Epithelial cell of umbilical artery (primary cell): ENCODE results near the gene SCAF8. TPM values are rescaled to one million over a fixed set of nuclear protein-coding genes. Genes with fewer than 3 reads are reported as not detected.

Experiments used
- total RNA-seq: library from RNA; depleted of rRNA; stranded (reverse); fragments of >200 nt; gene quantifications from 2 replicates; pipeline ENCODE4 v1.2.3, GENCODE V29; 2014

The SCAF8 gene, protein sequence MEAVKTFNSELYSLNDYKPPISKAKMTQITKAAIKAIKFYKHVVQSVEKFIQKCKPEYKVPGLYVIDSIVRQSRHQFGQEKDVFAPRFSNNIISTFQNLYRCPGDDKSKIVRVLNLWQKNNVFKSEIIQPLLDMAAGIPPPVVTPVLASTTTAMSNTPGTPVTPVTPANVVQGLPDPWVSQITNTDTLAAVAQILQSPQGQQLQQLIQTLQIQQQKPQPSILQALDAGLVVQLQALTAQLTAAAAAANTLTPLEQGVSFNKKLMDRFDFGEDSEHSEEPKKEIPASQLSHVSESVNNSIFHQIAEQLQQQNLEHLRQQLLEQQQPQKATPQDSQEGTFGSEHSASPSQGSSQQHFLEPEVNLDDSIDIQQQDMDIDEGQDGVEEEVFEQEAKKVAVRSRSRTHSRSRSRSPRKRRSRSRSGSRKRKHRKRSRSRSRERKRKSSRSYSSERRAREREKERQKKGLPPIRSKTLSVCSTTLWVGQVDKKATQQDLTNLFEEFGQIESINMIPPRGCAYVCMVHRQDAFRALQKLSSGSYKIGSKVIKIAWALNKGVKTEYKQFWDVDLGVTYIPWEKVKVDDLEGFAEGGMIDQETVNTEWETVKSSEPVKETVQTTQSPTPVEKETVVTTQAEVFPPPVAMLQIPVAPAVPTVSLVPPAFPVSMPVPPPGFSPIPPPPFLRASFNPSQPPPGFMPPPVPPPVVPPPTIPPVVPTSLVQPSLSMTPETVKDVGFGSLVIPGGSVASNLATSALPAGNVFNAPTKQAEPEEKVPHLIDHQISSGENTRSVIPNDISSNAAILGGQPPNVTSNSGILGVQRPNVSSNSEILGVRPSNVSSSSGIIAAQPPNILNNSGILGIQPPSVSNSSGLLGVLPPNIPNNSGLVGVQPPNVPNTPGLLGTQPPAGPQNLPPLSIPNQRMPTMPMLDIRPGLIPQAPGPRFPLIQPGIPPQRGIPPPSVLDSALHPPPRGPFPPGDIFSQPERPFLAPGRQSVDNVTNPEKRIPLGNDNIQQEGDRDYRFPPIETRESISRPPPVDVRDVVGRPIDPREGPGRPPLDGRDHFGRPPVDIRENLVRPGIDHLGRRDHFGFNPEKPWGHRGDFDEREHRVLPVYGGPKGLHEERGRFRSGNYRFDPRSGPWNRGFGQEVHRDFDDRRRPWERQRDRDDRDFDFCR (N-terminal part only)
- total RNA-seq, result 16.6 and 17.3 TPM in 2 replicates

DNA sequence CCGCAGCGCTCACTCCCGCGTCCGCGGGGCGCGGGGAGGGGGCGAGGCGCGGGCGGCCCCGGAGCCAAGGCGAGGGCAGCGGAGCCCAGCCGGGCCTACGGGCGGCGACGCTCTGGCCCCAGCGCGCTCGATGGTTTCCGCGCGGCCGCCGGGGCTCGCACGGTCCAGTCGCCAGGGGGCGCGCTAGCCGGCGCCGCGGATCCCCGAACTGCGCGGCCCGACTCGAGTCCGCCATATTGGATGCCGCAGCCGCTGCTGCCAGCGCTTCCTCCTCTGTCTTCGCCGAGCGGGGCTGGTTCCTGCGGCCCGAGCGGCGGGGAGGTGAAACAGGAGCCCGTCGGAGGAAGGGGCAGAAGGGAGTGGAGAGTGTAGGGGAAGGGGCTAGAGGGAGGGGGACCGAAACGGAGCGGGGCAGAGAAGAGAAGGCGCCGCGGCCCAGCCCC is at the start of gene SCAF8:
SCAF8 (plus strand) TSS at position 234 of the 443 bp plus-strand sequence. CDS start 485 bp downstream, outside the sequence.

Other genes with a start within 250 kb of the SCAF8 start
- 2.9 and 6.8 TPM in 2 replicates for gene CNKSR3, start 222.7 kb upstream of the SCAF8 start, total RNA-seq